A673 (cell line): Measurements from ENCODE around the gene SH3RF1.

Source experiments
- EZH2 ChIP-seq: fragments of 200-600 bp; sonication (generic); IDR thresholded peaks from 2 replicates; pipeline ENCODE4 v1.6.1; 2017; ENCODE audit warnings: borderline replicate concordance, low read depth, mild to moderate bottlenecking, mixed read lengths, antibody characterized with exemption, low read length; ENCODE audit not compliant: poor library complexity, severe bottlenecking
- TF ChIP-seq, protein P1 (sequence below): fragments of 300-800, 200-600 bp; sonication (generic); conservative IDR thresholded peaks from 2 replicates; pipeline ENCODE4 v1.5.1; 2017; ENCODE audit warnings: low read depth, mild to moderate bottlenecking, antibody characterized with exemption, low read length, moderate library complexity, mixed read lengths

DNA sequence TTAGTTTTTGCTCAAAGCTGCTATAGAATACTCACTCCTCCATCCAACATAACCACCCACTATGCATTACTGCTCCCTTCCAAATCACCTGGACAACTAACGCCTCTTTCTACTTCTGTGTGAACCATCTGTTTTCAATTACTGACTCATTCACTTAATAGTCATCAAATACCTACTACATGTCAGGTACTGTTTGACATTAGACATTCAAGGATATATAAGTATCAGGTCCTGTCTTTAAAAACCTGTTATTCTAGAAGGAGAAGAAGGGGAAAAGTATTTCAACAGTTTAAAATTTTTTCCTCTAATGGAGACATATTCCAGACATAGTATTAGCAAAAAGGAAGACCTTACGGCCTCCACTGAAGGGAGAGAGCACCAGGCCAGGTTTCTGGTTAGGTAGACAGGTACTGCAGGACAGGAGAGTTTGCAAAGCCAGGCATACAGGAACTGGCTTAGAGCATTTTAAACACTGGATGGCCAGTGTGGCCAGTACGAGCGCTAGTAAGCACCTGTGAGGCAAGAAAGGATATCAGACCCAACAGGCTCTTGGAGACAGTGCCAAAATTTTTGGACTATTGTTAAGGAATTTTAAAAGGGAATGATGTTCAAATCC lies 39.0 kb downstream of the SH3RF1 start:
- TF ChIP-seq, protein P1, sequence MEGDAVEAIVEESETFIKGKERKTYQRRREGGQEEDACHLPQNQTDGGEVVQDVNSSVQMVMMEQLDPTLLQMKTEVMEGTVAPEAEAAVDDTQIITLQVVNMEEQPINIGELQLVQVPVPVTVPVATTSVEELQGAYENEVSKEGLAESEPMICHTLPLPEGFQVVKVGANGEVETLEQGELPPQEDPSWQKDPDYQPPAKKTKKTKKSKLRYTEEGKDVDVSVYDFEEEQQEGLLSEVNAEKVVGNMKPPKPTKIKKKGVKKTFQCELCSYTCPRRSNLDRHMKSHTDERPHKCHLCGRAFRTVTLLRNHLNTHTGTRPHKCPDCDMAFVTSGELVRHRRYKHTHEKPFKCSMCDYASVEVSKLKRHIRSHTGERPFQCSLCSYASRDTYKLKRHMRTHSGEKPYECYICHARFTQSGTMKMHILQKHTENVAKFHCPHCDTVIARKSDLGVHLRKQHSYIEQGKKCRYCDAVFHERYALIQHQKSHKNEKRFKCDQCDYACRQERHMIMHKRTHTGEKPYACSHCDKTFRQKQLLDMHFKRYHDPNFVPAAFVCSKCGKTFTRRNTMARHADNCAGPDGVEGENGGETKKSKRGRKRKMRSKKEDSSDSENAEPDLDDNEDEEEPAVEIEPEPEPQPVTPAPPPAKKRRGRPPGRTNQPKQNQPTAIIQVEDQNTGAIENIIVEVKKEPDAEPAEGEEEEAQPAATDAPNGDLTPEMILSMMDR = no peak
- TF ChIP-seq EZH2 = no peak
